ENCODE measurements around the gene SLC22A2.
"Not testable (repeated sequence)": the region's sequence is repeated elsewhere in the genome, so short reads cannot be mapped to it uniquely, and the experiment has no call there.

Gene SLC22A2

GRCh38 chr6:160248538-160248937 lies 10.1 kb downstream of the SLC22A2 start:
- no peak for DNase-seq (ENCODE audit: low spot score)

GRCh38 chr6:160247457-160247883 lies 11.2 kb downstream of the SLC22A2 start:
- no peak for DNase-seq (ENCODE audit: low spot score)

GRCh38 chr6:160240691-160241084 lies 17.9 kb downstream of the SLC22A2 start:
- no peak for DNase-seq (ENCODE audit: low spot score)

GRCh38 chr6:160239929-160240690 lies 18.5 kb downstream of the SLC22A2 start:
- no peak for DNase-seq (ENCODE audit: low spot score)

- no peak for DNase-seq (ENCODE audit: low spot score)
Observed at GRCh38 chr6:160238761-160239751, 19.6 kb downstream of the SLC22A2 start.

DNA sequence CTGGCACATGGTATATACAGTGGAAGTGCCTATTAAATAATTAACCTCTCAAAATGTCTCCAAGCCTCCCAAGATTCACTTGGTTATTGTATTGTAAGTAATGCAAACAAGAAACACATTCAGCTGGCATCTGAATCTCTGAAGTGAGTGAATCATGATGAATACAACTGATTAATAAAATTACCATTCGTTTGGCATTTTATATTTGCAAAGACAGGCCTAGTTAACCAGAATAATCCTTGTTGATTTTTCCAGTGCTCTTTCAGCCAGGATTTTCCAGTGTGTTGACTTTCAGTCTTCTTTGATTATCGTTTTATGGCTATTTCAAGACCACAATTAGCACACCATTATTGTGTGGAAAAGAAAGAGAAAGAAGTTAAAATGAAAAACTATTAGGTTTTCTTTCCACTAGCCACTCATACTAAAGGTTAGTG lies 20.3 kb downstream of the SLC22A2 start:
- no peak for DNase-seq (ENCODE audit: low spot score)

- not testable (repeated sequence) for DNase-seq (ENCODE audit: low spot score)
Observed at GRCh38 chr6:160237597-160238275, 20.9 kb downstream of the SLC22A2 start.

- DNase-seq (ENCODE audit: low spot score), result not testable (repeated sequence)
Observed at GRCh38 chr6:160236235-160236872, 22.3 kb downstream of the SLC22A2 start.

GRCh38 chr6:160233950-160234640 lies 24.5 kb downstream of the SLC22A2 start:
- DNase-seq (ENCODE audit: low spot score), result not testable (repeated sequence)

- no peak for DNase-seq (ENCODE audit: low spot score)
Observed at GRCh38 chr6:160227769-160228161, 30.9 kb downstream of the SLC22A2 start.

DNA sequence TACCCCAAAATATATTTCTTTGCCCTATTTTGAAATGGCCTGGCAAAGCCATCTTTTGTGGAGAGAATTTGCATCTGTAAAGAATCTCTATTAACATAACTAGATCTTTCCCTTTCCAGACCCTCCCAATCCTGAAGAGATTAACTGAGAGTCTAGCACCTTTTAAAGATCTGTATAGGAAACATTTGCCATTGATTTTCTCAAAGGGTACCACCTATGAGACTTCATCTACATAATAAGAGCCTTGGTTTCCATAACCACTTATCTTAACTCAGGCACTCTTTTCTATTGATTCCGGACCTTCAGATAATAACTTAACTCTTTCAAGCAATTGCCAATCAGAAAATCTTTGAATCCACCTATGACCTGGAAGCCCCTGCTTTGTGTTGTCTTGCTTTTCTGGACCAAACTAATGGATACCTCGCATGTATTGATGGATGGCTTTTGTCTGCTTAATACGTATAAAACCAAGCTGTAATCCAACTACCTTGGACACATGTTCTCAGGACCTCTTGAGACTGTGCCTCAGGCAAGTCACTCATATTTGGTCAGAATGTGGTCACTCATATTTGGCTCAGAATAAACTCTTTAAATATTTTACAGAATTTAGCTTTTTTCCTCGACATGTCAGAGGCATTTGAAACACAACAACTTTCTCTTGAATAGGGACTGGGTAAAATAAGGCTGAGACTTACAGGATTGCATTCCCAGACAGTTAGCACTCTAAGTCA lies 31.4 kb downstream of the SLC22A2 start:
- DNase-seq (ENCODE audit: low spot score), result no peak

GRCh38 chr6:160226118-160226591 lies 32.5 kb downstream of the SLC22A2 start:
- DNase-seq (ENCODE audit: low spot score), result no peak

- no peak for DNase-seq (ENCODE audit: low spot score)
Observed at GRCh38 chr6:160224639-160225237, 33.9 kb downstream of the SLC22A2 start.

DNA sequence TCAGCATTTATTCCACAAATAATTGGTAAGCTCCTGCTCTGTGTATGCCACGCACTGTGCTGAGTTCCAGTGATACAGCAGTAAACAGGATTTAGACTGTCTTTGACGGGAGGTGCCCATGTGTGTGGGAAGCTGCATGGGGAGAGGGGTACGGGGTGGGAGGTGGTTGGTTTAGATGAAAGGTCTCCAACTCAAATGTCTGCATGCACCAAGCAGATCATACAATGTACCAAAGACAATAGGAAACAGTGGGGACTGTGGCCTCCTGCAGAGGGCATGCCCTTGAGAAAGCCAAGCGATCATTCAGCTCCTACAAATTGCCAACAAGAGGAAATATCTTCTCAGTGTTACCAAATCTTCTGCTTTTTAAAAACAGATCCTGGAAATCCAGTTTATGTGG lies 36.1 kb downstream of the SLC22A2 start:
- no peak for DNase-seq (ENCODE audit: low spot score)

DNA sequence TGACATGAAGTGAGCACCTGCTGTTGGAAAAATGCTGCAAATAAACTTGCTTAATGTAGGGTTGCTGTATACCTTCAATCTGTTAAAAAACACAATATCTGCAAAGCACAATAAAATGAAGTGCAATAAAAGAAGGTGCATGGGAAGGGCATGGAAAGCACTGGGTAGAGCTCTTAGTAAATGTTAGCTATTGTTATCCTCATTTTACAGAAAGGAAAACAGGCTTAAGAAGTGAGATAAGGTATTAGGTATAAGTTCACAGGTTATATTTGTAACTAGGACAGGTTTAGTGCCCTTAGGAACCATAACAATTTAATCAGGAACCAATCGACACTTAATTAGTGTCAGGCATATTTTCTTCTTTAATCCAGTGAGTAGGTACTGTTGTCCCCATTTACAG lies 36.7 kb downstream of the SLC22A2 start:
- no peak for DNase-seq (ENCODE audit: low spot score)

- DNase-seq (ENCODE audit: low spot score), result no peak
Observed at GRCh38 chr6:160221423-160221822, 37.2 kb downstream of the SLC22A2 start.

GRCh38 chr6:160218810-160219209 lies 39.8 kb downstream of the SLC22A2 start:
- no peak for DNase-seq (ENCODE audit: low spot score)

DNA sequence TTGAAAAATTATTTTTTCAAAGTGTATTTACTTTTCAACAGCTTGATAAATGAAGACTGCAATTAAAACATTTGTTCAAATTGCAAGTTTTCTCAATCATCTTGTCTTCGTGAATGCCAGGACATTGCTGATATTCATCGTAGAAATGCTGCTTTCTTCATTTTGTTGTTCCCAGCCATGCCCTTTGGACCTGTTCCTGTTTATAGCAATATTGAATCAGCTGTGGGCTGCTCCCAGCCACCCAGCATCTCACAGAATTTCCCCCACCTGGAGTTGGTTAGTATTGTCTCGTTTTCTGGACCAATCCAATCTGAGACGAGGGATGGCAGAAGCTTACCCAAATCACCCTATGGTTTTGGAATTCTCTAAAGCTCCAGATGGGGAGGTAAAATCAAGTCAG lies 40.8 kb downstream of the SLC22A2 start:
- DNase-seq (ENCODE audit: low spot score), result no peak

DNA sequence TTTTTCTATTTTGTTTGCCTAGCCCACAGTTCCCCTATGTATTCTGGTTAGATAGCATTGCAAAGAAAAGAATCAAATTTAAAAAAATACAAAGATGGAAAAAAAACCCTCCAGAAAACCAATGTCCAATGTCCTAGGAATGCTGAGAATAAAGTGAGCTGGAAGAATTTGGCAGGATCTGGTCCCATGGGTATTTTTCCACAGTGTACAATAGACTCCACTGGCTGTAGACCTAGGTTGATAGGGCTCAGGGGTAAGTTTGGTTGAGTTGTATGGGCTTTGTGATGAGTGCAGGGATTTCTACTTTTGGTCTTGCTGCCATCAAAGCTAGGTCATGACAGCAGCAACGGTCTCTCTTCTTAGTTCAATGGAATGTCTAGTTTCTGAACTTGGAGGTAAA lies 41.5 kb downstream of the SLC22A2 start:
- no peak for DNase-seq (ENCODE audit: low spot score)

GRCh38 chr6:160215232-160215631 lies 43.4 kb downstream of the SLC22A2 start:
- DNase-seq (ENCODE audit: low spot score), result no peak

Measured in kidney capillary endothelial cell (primary cell).